ENCODE measurements around the gene EGFLAM. TPM values are rescaled to one million over a fixed set of nuclear protein-coding genes. Genes with fewer than 3 reads are reported as not detected.

The EGFLAM gene
- total and polyA plus RNA-seq, 9 of the 15 experiments (the other 6 are each of a cell fraction or from before 2014, with no cell fraction given), result 0.09 to 2.5 (median 1.0) TPM

DNA sequence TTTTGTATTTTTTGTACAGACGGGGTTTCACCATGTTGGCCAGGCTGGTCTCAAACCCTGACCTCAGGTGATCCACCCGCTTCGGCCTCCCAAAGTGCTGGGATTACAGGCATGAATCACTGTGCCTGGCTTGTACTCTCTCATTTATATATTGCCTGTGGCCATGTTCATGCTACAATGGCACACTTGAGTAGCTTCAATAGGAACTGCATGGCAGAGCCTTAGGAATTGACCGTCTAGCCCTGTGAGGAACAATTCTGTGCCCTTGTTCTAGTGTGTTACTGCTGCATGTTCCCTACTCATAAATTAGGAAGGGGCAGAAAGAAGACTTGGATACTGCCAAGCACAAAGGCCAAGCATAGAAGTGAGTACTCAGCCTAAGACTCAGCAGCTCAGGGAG lies 193.8 kb downstream of the EGFLAM start (continued):
- TF ChIP-seq CTBP1 (IDR thresholded peaks at IDR 0.05; ENCODE audit: borderline replicate concordance) (no peak), HOXB6 (CRISPR knock-in tag; IDR thresholded peaks at IDR 0.05; ENCODE audit: borderline replicate concordance) (no peak), LCOR (CRISPR knock-in tag; IDR thresholded peaks at IDR 0.05) (no peak)
- TF ChIP-seq, protein P1, sequence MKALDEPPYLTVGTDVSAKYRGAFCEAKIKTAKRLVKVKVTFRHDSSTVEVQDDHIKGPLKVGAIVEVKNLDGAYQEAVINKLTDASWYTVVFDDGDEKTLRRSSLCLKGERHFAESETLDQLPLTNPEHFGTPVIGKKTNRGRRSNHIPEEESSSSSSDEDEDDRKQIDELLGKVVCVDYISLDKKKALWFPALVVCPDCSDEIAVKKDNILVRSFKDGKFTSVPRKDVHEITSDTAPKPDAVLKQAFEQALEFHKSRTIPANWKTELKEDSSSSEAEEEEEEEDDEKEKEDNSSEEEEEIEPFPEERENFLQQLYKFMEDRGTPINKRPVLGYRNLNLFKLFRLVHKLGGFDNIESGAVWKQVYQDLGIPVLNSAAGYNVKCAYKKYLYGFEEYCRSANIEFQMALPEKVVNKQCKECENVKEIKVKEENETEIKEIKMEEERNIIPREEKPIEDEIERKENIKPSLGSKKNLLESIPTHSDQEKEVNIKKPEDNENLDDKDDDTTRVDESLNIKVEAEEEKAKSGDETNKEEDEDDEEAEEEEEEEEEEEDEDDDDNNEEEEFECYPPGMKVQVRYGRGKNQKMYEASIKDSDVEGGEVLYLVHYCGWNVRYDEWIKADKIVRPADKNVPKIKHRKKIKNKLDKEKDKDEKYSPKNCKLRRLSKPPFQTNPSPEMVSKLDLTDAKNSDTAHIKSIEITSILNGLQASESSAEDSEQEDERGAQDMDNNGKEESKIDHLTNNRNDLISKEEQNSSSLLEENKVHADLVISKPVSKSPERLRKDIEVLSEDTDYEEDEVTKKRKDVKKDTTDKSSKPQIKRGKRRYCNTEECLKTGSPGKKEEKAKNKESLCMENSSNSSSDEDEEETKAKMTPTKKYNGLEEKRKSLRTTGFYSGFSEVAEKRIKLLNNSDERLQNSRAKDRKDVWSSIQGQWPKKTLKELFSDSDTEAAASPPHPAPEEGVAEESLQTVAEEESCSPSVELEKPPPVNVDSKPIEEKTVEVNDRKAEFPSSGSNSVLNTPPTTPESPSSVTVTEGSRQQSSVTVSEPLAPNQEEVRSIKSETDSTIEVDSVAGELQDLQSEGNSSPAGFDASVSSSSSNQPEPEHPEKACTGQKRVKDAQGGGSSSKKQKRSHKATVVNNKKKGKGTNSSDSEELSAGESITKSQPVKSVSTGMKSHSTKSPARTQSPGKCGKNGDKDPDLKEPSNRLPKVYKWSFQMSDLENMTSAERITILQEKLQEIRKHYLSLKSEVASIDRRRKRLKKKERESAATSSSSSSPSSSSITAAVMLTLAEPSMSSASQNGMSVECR (CRISPR knock-in tag; IDR thresholded peaks at IDR 0.05), result no peak

DNA sequence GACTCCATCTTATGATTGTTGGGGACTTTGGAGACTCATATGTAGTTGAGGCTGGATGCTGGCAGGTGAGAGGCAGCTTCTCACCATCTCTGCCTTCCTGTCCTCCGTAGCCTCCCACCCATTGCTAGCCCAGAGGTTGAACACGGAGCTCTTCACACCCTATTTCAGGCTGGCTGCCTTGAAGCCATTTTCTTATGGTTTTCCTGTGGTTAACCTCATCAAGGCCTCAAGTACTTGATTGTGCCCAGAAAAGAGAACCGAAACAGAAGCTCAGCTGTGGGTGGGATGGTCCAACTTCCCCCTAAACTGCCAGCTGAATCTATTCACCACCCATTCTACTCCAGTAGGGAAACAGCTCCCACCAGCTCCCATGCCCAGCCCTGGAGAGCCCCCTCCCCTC lies 195.1 kb downstream of the EGFLAM start:
- ChIA-PET CTCF (ENCODE audit: low intra/inter-chr PET ratio) (no interaction called here), POLR2A (interaction anchor here (0.6 to 0.7 kb wide), 2 partner anchors 37 to 237 kb away, joined by 3 read pairs; no protein-coding TSS in a partner anchor)
- H2AFZ ChIP-seq (ENCODE audit: low read depth, low read length), result no peak overlapping the region
- intact Hi-C loops (cut with micrococcal nuclease) (no loop called here), in situ Hi-C loops (cut with MboI) (no loop called here)
- no peaks in the 10 kb centered on the region for H4K20me1 ChIP-seq (replicated peaks; ENCODE audit: control insufficient read depth, insufficient read depth, low read length)
- H3K79me2 ChIP-seq (ENCODE audit: control insufficient read depth, insufficient read depth, low read length), result no peaks in the 10 kb centered on the region
- H3K9me3 ChIP-seq (replicated peaks; ENCODE audit: control insufficient read depth, insufficient read depth, low read depth, low read length), result no peaks in the 10 kb centered on the region
- DNase-seq (ENCODE audit: extremely low read depth in 1 of 4, low spot score in 3 of 4), result no peak
- H3K27ac ChIP-seq (ENCODE audit: extremely low read depth, low read depth, low read length), result no peak overlapping the region
- no TSS peak for BruUV-seq (replicated peaks)
- no peak for FAIRE-seq
- H3K9me1 ChIP-seq (ENCODE audit: control insufficient read depth, insufficient read depth, low read length), result no peaks in the 10 kb centered on the region
- 4% methylated on average over 3 of the region's 3 CpGs for WGBS (ENCODE audit: insufficient coverage, low coverage, missing lambda C conversion rate)
- H3K27me3 ChIP-seq (ENCODE audit: control insufficient read depth in 2 of 2, insufficient read depth in 2 of 2, low read length in 2 of 2), result peaks cover 30 to 62% of the 10 kb centered on the region in 2 experiments
- no peaks in the 10 kb centered on the region for H3K4me1 ChIP-seq (replicated peaks in 1 of 2; ENCODE audit: control insufficient read depth in 2 of 2, insufficient read depth in 2 of 2, low read length in 2 of 2)
- no peak overlapping the region for H3K4me2 ChIP-seq (ENCODE audit: insufficient read depth, low read length)
- no peak overlapping the region for H3K4me3 ChIP-seq
- no peak for TF ChIP-seq PHF21A (IDR thresholded peaks at IDR 0.05; ENCODE audit: borderline replicate concordance, low read depth)
- TF ChIP-seq FUS (optimal IDR thresholded peaks at IDR 0.05; ENCODE audit: low read depth, low read length), result no peak
- TF ChIP-seq TCFL5 (CRISPR knock-in tag; conservative IDR thresholded peaks at IDR 0.05), result no peak
- TF ChIP-seq THRAP3 (IDR thresholded peaks at IDR 0.05; ENCODE audit: borderline replicate concordance), result no peak
- no peak for TF ChIP-seq HDAC8 (tag; IDR thresholded peaks at IDR 0.05)
- no peak for TF ChIP-seq RFX1 (IDR thresholded peaks at IDR 0.05)
- no peak for TF ChIP-seq CBX8 (IDR thresholded peaks at IDR 0.05; ENCODE audit: borderline replicate concordance, extremely low read depth, low read depth, low read length, poor library complexity, severe bottlenecking)
- no peak for ATAC-seq
- H3K9ac ChIP-seq (ENCODE audit: insufficient read depth in 1 of 2, low read depth in 2 of 2, low read length in 2 of 2), result no peak overlapping the region
- H3K36me3 ChIP-seq (ENCODE audit: control insufficient read depth, insufficient read depth, low read length), result no peaks in the 10 kb centered on the region

Data from K562 (cell line).